CD1c-positive myeloid dendritic cell (primary cell): ENCODE measurements around the gene SPATS2.
A peak's percentile ranks its signal among the peaks of the same experiment; 100 is the strongest.
"Not testable (repeated sequence)": the region's sequence is repeated elsewhere in the genome, so short reads cannot be mapped to it uniquely, and the experiment has no call there.

Experiments used
- DNase-seq: peaks from one replicate; pipeline ENCODE4 v3.0.0-alpha.2; 2016; ENCODE audit errors: extremely low spot score

Gene SPATS2

GRCh38 chr12:49367381-49368239 is at the start of gene SPATS2:
SPATS2 (plus strand) TSS chr12:49367462; CDS start chr12:49461013, 93,551 bp downstream.
- DNase-seq: peak; percentile 27

GRCh38 chr12:49320411-49321103 is 46.7 kb upstream of the SPATS2 start:
- DNase-seq: not testable (repeated sequence)

- DNase-seq: no peak
Measured at GRCh38 chr12:49322367-49322707, 44.9 kb upstream of the SPATS2 start.

GRCh38 chr12:49322708-49323523 is 44.3 kb upstream of the SPATS2 start, which contains the start of gene TROAP:
TROAP (plus strand) TSS chr12:49323255; CDS start chr12:49323609, 354 bp downstream.
- peak; percentile 99 for DNase-seq

GRCh38 chr12:49323524-49324097 is 43.7 kb upstream of the SPATS2 start:
- no peak for DNase-seq

- no peak for DNase-seq
Measured at GRCh38 chr12:49325606-49326005, 41.7 kb upstream of the SPATS2 start.

GRCh38 chr12:49327368-49327767 is 39.9 kb upstream of the SPATS2 start:
- no peak for DNase-seq

GRCh38 chr12:49327887-49328286 is 39.4 kb upstream of the SPATS2 start:
- DNase-seq: no peak

- DNase-seq: no peak
Measured at GRCh38 chr12:49328816-49329215, 38.4 kb upstream of the SPATS2 start.

GRCh38 chr12:49330032-49330619 is 37.1 kb upstream of the SPATS2 start:
- no peak for DNase-seq

GRCh38 chr12:49330631-49331379 is 36.5 kb upstream of the SPATS2 start:
- DNase-seq: no peak

GRCh38 chr12:49331380-49332222 is 35.7 kb upstream of the SPATS2 start:
- peak; percentile 71 for DNase-seq

- no peak for DNase-seq
Measured at GRCh38 chr12:49332441-49332861, 34.8 kb upstream of the SPATS2 start.

- no peak for DNase-seq
Measured at GRCh38 chr12:49332891-49333371, 34.3 kb upstream of the SPATS2 start.

GRCh38 chr12:49333778-49334177 is 33.5 kb upstream of the SPATS2 start:
- DNase-seq: not testable (repeated sequence)

GRCh38 chr12:49334226-49334625 is 33.0 kb upstream of the SPATS2 start:
- DNase-seq: no peak

GRCh38 chr12:49334681-49335080 is 32.6 kb upstream of the SPATS2 start:
- DNase-seq: no peak

GRCh38 chr12:49335118-49335954 is 31.9 kb upstream of the SPATS2 start:
- no peak for DNase-seq
